ENCODE results near the gene CCBE1.
"Not testable (repeated sequence)": the region's sequence is repeated elsewhere in the genome, so short reads cannot be mapped to it uniquely, and the experiment has no call there.

CCBE1 gene

DNA sequence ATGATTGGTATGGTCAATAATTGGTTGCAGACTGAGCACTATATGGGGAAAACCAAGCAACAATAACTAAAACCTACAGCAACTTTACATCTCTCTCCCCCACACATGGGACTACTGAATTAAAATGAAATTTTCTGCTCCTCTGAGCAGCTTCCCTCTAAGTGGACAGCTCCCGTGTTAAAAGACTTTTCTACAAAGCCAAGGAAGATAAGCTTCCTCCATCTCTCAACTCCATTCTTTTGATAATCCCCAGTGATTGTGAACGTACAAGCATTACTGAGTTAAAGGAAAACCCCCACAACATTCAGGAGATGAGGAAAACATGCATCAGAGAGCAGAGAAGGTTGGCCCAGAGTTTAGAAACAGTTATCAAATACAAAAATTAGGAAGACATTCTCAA, 21.9 kb downstream of the CCBE1 start:
- no peak for DNase-seq

DNA sequence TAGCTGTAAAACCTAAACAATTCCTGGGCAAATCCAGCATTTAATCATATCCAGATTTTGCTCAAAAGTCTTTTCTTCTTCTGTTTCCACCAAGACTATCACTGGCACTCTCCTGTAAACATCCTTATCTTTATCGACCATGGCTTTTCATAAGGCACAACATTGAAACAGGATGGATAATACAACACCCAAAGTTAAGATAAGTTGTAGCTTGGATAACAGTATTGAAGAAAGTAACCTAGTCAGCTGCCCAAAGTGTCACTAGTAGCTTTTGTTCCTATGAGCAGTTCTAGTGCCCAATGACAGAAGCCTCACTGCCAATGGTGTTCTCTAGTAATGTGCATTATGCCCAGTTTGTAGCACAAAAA, 22.3 kb downstream of the CCBE1 start:
- DNase-seq: no peak

DNA sequence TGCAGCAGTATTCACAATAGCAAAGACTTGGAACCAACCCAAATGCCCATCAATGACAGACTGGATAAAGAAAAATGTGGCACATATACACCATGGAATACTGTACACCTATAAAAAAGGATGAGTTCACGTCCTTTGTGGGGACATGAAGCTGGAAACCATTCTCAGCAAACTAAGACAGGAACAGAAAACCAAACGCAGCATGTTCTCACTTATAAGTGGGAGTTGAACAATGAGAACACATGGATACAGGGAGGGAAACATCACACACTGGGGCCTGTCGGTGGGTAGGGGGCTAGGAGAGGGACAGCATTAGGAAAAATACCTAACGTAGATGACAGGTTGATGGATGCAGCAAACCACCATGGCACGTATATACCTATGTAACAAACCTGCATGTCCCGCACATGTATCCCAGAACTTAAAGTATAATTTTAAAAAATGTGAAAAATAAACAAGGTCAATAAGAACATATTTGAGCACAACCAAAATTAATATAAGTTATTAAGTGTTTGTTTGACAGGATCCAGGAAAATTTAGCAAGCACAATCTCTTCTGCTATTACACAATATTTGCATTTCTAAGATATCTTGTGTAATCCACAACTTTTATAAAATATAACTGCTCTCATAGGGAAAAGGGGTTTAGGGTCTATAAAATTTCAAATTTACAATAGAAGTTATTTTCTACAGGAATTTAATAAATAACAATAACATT, 22.9 kb downstream of the CCBE1 start:
- DNase-seq: no peak

DNA sequence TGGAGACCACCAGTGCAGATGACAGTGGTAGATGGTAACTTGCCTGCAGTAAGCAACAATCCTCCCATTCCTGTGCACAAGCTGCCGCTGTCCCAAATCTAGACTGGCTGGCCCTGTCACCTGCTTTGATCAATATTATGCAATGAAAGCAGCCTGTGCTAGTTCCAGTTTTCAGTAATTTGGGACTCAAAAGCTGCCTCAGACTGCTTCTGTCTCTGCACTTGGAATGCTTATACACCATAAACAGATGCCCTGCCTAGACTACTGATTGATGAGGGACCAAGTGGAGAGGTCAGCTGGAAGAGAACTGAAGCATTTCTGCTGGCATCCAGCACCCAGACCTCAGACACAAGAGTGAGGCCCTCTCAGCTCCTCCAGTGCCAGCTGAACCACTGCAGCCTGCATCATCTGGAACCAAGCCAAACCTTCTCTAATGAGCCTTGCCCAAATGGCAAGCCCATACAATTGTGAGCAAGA, 24.9 kb downstream of the CCBE1 start:
- DNase-seq: peak; percentile 56

DNA sequence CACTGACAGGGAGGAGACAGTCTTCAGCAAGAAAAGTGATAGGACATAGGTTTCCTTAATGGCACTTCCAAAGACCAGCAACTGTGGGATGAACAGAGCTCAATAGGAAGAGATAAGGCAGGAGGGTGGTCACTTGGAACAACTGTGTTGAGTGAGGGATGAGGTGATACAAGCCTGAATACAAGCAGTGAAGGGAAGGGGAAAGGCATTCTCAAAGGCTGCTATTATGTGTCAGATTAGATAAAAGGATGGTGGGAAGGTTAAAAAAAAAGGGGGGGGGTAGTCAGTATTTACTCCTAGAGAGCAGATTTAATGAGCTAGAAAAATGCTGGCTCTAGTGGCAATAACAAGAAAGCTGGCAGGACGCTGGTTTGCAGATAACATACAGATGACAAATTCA, 25.7 kb downstream of the CCBE1 start:
- peak; percentile 18 for DNase-seq

DNA sequence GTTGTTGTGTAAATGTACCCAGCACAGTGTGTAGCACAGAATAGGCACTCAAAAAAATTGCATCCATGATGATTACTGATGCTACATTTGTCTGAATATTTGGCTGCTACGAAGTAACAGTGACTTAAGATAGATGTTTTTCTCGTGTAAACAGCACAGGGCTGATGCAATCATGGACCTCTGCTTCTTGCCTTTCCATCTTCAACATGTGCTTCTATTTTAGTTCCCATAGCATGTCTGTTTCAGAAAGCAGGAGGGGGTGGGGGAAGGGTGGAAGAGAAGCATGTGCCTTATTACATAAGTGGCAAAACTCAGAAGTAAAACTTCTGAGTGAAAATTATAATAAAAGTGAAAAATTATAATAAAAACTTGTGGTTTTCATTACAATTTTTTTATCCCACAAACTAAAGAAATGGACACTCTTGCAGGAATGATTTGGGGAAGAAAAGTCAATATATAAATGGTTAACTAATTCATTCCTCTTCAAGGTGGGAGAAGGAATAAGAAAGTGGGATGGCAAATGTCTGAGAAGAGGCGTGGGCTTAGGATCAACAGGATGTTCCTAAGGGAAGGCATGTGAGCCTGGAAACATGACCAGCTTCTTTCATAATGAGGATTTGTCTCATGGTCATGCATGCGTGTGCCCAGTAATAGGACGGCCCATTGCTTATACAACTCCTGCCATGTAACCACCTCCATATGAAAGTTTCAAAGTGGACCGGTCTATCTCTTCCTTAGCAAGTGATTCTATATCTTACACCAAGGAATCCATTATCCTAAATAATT, 27.2 kb downstream of the CCBE1 start:
- no peak for DNase-seq

DNA sequence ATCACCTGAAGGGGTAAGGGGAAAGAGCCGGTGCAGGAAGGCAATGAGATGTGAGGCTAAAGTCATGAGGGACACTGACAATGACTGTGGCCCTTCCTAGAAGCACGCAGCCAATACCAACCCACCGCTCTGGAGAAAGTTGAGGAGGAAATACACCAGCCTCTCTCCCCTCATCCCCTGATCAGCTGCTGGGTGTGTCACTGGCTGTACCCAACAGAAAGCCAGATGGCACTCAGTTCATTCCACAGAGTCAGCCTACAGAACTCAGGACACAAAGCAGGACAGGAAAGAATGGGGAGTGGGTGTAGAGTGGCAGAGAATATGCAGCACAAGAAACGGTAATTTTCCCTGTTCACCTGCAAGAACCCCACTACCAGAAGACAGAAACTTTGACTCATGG, 29.7 kb downstream of the CCBE1 start:
- DNase-seq: no peak

DNA sequence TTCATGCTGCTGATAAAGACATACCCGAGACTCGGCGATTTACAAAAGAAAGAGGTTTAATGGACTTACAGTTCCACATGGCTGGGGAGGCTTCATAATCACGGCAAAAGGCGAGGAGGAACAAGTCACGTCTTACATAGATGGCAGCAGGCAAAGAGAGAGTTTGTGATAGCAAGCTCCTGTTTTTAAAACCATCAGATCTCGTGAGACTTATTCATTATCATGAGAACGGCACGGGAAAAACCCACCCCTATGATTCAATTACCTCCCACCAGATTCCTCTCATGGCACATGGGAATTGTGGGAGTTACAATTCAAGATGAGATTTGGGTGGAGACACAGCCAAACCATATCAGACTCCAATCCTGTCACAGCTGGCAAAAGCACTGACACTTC, 31.2 kb downstream of the CCBE1 start:
- DNase-seq: not testable (repeated sequence)

DNA sequence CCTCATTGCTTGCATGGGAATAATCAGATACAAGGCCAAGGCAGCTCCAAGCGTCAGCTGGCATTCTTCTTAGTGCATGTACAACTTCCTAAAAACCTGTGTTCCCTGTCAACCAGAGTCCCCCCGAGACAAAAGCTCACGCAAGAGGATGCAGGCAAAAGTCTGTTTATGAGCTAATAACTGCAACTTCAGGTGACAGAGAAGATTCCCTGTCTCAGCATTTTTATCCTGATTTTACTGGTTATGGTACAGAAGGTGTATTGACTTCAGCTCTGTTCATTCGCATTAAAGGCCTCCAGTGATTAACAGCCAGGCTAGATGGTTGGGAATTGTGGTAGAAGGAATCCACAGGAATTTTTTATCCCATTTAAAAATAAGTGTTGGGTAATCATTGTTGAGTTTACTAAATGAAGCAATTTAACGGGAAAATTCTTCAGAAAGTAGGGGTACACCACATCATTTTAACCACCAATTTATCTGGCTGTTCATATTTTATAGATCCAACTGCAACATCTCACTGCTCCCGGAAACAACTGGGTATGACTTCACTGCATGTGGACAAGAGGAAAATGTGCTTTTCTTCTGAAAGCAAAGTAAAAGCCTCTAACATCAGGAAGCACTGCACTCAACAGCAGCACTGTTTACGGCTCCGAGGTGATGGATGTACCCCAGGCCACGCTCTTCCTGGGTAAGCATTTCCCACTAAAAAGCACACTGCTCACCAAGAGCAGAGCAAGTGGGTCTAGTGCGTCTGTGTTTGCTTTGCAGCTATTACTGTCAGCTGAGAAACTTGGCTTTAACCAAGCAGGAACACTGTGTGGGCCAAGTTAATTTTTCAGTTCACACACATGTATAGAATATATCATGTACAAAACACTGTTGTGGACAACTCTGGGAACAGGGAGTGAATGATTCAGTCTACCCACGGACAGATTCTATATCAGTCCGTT, 31.9 kb downstream of the CCBE1 start:
- no peak for DNase-seq

DNA sequence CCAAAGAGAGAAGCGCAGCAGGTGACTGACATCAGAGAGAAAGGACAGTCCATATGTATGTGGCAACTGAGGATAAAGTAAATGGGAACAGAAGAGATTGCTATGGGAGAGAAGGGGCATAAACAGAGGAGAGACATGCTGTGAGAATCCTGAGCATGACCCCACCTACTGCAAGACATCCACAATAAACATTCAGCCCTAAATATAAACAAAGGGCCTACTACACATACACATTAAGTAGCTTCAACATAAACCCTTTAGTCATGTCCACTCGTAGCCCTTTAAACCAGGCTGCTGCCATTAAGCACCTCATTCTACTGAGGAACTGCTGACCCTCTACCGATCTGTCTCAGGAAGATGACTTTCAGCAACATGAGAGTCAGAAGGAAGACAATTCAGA, 32.9 kb downstream of the CCBE1 start:
- no peak for DNase-seq

DNA sequence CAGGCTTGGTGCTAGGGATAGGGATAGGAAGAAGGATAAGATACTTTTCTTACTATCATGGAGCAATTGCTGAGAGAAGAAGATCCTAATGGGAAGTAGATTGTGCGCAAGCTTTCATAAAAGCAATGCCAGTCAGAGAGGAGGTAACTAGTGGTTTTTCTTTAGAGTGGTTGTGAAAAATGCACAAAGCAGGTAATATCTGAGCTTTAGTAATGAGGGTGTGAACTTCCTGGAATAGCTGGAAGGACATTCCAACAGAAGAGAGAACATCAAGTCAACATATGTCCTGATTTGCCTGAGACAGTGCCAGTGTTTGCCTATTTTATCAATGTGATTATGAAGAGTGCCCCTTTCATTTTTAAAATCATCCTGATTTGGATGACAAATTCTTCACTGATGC, 34.1 kb downstream of the CCBE1 start:
- DNase-seq: no peak

DNA sequence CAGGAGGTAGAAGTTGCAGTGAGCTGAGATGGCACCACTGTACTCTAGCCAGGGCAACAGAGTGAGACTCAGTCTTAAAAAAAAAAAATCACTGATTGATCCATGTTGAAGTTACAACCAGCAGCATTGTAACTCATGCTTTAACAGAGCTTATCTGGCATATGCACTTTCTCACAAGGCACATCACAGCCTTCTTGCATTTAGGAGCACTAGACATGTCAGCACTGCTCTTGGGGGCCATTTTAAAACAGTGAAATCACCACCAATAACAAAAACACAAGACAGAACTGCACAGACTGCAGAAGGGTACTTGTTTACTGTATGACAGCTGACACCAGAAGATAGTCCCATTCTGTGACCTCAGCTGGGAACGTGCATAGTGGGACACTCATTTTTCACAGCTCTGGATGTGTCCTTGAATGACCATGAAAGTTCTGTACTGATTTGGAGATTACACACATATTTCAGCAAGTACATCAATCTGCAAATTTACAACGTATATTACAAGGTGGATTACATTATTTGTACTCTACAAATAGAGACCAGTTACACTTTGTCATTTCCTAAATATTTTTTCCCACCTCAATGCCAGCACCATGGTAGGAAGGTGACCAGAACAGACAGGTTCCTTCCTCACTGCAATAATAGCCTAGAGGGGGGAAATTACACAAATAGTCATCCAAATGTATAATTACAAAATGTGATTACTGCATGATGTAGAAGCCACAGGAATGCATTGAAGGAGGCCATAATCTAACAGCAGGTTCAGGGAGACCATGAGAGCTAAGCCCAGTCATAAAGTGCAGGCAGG, 35.1 kb downstream of the CCBE1 start:
- no peak for DNase-seq

DNA sequence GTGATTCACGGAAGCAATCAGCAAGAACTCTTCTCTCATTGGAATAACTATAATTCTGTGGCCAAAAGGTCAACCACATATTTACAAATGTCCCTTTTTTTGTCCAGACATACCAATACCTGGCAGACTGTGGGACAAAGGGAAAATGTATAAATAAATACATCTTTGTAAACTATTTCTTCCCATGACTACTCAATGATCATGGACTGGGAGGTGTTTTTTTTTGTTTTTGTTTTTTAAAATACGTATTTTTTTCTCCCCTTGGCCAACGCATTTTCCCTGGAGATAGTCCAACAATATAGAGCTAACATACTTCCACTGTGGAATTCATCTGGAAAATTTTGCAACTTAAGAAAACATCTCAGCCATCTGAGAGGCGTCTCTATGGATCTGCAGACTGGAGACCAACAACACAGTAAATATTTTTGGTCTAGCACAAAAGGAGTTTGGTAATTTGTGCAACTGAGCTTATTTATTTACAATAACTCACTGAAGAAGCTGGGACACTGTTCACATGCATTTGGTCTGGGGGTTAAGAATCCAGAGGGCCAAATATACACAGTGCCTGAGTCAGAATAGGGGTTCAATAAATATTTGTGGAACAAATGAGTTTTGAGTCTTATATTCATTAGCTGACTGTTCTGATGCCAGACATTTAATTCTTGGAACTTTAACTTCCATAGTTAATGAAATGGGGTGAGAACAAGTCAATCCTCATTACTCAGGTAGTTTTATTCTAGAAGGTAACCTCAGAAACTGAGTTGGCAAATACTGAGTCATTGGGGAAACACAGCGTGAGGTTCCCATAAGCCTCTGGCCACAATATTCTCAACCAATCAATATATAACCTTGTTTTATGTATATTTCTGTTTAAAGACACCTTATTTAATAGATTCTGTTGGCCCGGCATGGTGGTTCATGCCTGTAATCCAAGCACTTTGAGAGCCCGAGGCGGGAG, 36.2 kb downstream of the CCBE1 start:
- no peak for DNase-seq

DNA sequence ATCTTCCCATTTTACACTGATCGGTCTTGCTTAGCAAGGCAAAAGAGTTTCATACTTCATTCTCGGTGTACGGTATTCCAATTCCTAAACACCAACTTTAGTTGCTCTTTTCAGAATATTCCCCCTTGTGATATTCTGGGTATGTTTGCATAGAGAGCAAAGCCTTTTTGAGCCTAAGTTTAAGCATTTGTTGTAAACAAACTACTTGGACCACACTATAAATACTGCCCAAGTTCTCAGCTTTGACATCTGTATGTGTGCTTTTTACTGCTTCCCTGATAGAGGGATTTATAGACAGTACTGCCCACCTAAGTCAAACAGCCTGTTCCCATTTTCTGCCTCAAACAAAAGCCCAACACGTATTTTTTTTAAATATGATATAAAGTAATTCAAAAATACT, 36.9 kb downstream of the CCBE1 start:
- DNase-seq: no peak

DNA sequence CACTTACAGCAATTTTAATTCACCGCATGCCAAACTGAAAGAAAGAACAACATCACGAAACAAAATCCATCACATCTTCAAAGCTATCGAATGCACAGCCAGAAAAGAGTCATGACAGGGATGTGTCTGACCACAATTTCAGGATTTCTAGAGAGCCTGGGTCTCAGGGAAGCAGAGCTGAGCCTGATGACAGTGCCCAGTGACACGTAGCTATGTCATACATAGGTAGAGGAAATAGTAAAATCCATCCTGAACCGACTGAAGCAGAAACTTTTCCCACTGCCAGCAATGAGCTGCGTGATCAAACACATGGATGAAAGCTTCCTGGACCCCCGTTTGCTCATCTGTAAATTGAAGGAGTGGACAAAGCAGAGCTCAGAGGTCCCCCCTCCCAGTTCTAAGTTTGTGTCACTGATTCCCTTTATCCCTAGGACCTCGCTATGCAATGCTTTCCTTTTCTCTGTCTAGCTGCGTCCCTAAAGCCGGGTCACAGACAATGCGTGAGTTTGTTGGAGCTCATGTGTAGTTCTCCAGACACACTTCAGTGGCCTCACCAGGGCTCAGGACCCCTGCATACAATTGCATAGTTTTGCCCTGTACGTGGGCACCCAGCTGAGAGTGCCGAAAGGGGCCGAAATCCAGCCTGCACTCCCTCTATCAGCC, 37.6 kb downstream of the CCBE1 start:
- no peak for DNase-seq

DNA sequence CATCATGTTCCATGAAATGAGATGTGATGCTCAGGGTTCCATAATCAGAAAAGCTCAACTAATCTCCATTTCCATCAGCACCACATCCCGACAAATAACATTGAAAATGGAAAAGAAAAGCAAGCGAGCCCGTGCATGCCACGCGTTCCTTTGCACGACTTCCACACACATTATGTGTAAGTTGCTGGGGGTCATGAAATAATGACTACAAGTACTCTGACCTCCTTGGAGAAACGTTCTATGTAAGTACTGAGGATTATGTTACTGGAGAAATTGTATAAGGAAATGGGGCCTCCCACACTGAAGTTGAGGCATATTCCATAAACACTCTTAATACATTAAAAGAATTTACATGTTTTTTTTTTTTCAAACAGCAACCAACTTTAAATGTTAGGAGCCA, 38.3 kb downstream of the CCBE1 start:
- DNase-seq: no peak

DNA sequence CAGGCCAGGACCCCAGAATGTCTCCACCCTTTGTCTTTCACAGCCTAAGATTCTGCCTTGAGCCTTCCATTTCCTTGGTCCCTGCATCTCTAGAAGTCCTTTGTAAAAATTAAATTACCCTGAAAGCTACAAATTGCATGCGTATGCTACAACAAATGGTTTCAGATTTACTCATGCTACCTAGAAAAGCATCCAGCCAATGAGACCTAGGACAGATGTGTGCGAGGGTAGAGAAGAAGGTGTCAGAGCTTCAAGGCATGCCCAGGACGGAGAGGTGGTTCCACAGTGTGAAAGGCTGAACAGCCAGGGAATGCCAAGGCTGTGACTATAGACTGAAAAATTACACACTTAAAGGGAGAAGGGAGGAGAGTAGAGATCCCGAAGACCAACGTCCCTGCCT, 40.2 kb downstream of the CCBE1 start:
- no peak for DNase-seq

DNA sequence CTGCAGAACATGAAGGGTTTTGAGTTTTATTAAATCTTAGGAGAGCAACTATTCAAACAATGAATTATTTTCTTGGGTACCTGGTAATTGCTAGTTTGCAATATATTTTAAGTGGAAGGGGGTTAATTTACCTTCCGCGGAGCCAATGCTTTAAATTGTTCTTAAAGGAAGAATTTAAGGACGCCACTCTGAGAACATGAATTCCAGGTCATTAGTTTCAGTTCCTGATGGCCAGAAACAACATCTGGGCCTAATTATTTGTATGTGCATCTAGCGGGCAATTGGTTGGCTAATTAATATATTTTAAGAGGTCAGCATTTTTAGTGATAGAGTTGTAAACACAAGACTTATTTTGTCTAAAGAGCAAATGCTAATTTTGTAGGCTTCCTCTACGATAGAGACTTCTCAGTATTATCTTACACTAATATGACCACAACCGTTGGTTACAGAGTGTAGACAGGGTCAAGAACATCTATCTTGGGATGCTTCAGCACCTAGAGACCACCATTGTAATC, 40.8 kb downstream of the CCBE1 start:
- DNase-seq: no peak

DNA sequence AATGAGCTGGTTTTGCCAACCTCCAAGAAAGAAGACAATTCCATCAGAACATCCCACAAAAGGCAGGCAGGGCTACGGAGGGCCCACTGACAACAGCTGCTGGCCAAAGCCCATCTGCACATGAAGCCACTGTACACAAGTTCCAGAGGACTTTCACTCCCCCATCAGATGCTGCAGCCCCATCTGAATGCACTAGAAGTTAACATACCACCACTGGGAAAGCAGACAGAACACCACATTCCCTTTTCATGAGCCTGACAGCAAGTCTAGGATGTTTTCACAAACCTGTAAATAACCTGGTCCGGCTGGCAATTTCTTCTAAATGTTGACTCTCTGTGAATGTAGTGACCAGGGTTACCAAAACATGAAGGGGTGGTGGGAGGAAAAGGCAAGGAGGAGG, 41.5 kb downstream of the CCBE1 start:
- DNase-seq: no peak

DNA sequence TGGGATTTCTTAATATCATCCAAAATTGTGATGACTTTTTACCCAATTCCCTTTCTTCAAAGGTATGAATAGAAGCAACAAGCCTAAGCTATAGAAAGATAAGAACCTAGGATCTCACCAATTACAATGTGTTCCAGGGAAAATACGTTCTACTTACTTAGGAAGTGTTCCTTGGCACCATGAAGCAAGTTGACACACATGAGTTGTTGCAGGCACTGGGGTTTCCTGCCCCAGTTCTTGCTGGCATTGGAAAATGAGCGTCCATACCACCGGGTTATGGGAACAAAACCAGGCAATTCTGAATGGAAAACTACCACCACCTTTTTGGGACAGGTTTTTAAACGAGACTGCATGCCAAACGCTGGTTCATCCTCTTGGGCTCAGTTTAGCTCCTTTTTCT, 46.2 kb downstream of the CCBE1 start:
- DNase-seq: no peak

All from NCI-H1694 treated with DMSO at 0.1 percent for 48 hours (cell line).